AG04450 (cell line): ENCODE results near the gene NEK7. TPM values are rescaled to one million over a fixed set of nuclear protein-coding genes. Genes with fewer than 3 reads are reported as not detected.

Experiments used
- CTCF ChIA-PET: fragments of 300-600, 350-600 bp; formaldehyde crosslinking; extraction: SDS; loops from one replicate; lab custom pipeline; 2022; ENCODE audit warnings: antibody characterized with exemption, inconsistent platforms; lab: Charles Lee
- POLR2A ChIA-PET: fragments of 350-600 bp; formaldehyde crosslinking; extraction: SDS; loops from one replicate; lab custom pipeline; 2021; ENCODE audit warnings: antibody characterized with exemption, inconsistent platforms; lab: Yijun Ruan, JAX
- DNase-seq: peaks from one replicate; pipeline ENCODE4 v3.0.0-alpha.2; 2011; ENCODE audit warnings: low read depth, low spot score
- H3K27ac ChIP-seq: one replicate; pipeline ENCODE4 v1.5.1; 2012; ENCODE audit warnings: low read depth, low read length, control low read depth
- H3K27me3 ChIP-seq: one replicate; pipeline ENCODE4 v1.6.0; 2012; ENCODE audit warnings: low read length; ENCODE audit not compliant: control insufficient read depth, insufficient read depth
- H3K4me3 ChIP-seq: 2 replicates; pipeline ENCODE4 v1.5.1; 2011; ENCODE audit warnings: mild to moderate bottlenecking, low read depth, low read length, control low read depth
- H3K9me3 ChIP-seq: 2 replicates; pipeline ENCODE4 v1.5.1; 2012; ENCODE audit warnings: low read length; ENCODE audit not compliant: control insufficient read depth, insufficient read depth
- CTCF ChIP-seq: IDR thresholded peaks from 2 replicates; pipeline ENCODE4 v1.5.1; 2011; ENCODE audit warnings: low read depth, low read length, control low read depth, inconsistent platforms
- polyA plus RNA-seq: library from polyadenylated mRNA; depleted of rRNA; stranded (reverse); fragments of >200 nt; gene quantifications from 2 replicates; pipeline ENCODE4 v1.2.3, GENCODE V29; 2011

Gene NEK7
- polyA plus RNA-seq, 1 experiment: 147 TPM

- Histone ChIP-seq H3K27me3 (no peaks in the 10 kb centered on the region), H3K4me3 (no peak overlapping the region), H3K9me3 (peaks cover 3% of the 10 kb centered on the region), H3K27ac (no peak overlapping the region)
- no peak for DNase-seq
- CTCF ChIA-PET: no interaction called here
- no peak for TF ChIP-seq CTCF
- POLR2A ChIA-PET: interaction anchor here (0.7 kb wide), 1 partner anchor 83 kb away, joined by 3 read pairs; no protein-coding TSS in a partner anchor
Measured at GRCh38 chr1:198205016-198205684, 48.4 kb downstream of the NEK7 start.

- DNase-seq: no peak
- Histone ChIP-seq H3K9me3 (peaks cover 3% of the 10 kb centered on the region), H3K27ac (no peak overlapping the region), H3K27me3 (no peaks in the 10 kb centered on the region), H3K4me3 (no peak overlapping the region)
- CTCF ChIA-PET: no interaction called here
- POLR2A ChIA-PET: no interaction called here
- TF ChIP-seq CTCF: no peak
Measured at GRCh38 chr1:198206292-198206691, 49.5 kb downstream of the NEK7 start.

- ChIA-PET POLR2A (no interaction called here), CTCF (no interaction called here)
- H3K27me3 ChIP-seq: no peaks in the 10 kb centered on the region
- H3K27ac ChIP-seq: no peak overlapping the region
- H3K4me3 ChIP-seq: no peak overlapping the region
- no peak for DNase-seq
- no peak for TF ChIP-seq CTCF
- H3K9me3 ChIP-seq: peaks cover 7% of the 10 kb centered on the region
Measured at GRCh38 chr1:198211696-198212095, 54.9 kb downstream of the NEK7 start.

- POLR2A ChIA-PET: no interaction called here
- DNase-seq: no peak
- CTCF ChIA-PET: no interaction called here
- H3K4me3 ChIP-seq: no peak overlapping the region
- peaks cover 7% of the 10 kb centered on the region for H3K9me3 ChIP-seq
- peak overlapping the region; percentile 47 for H3K27ac ChIP-seq
- TF ChIP-seq CTCF: no peak
- no peaks in the 10 kb centered on the region for H3K27me3 ChIP-seq
Measured at GRCh38 chr1:198212126-198212525, 55.3 kb downstream of the NEK7 start.

GRCh38 chr1:198212675-198213074, 55.9 kb downstream of the NEK7 start:
- Histone ChIP-seq H3K4me3 (no peak overlapping the region), H3K9me3 (peaks cover 7% of the 10 kb centered on the region), H3K27me3 (no peaks in the 10 kb centered on the region), H3K27ac (peak overlapping the region; percentile 80)
- no peak for TF ChIP-seq CTCF
- CTCF ChIA-PET: no interaction called here
- POLR2A ChIA-PET: no interaction called here
- peak; percentile 76 for DNase-seq
